Panc1 (cell line): Measurements from ENCODE around the gene PKM. TPM values are rescaled to one million over a fixed set of nuclear protein-coding genes. Genes with fewer than 3 reads are reported as not detected.

ENCODE experiments used
- ATAC-seq: fragments of 200-7000 bp; cut with Tn5 transposase; 2 replicates; pipeline ENCODE4 v1.9.1; 2020; ENCODE audit warnings: mild to moderate bottlenecking, moderate library complexity
- BruUV-seq: library from RNA; stranded (reverse); fragments of 400-500 nt; replicated peaks from 2 replicates; lab custom pipeline; 2021; lab: Mats Ljungman, UMichigan
- CTCF ChIA-PET: fragments of 300-600 bp; sonication (Branson Sonifier 250); formaldehyde crosslinking; loops from one replicate; lab custom pipeline; 2022; ENCODE audit warnings: antibody characterized with exemption; lab: Charles Lee
- POLR2A ChIA-PET: fragments of 300-600 bp; sonication (Branson Sonifier 250); formaldehyde crosslinking; loops from one replicate; lab custom pipeline; 2022; ENCODE audit warnings: antibody characterized with exemption; lab: Charles Lee
- DNase-seq: peaks from one replicate; pipeline ENCODE4 v3.0.0-alpha.2; 2010; ENCODE audit warnings: low read depth, low spot score
- H3K27ac ChIP-seq: 2 replicates; pipeline ENCODE4 v1.5.1; 2011; ENCODE audit warnings: mild to moderate bottlenecking, low read length, inconsistent platforms
- H3K27me3 ChIP-seq: fragments of 200-500 bp; sonication (Bioruptor generic); 2 replicates; pipeline ENCODE4 v1.6.0; 2014; ENCODE audit warnings: low read length, inconsistent platforms; ENCODE audit not compliant: control insufficient read depth, insufficient read depth
- H3K36me3 ChIP-seq: fragments of 200-500 bp; sonication (Bioruptor generic); 2 replicates; pipeline ENCODE4 v1.5.1; 2014; ENCODE audit warnings: inconsistent platforms, mild to moderate bottlenecking, low read length, moderate library complexity; ENCODE audit not compliant: control insufficient read depth, insufficient read depth
- H3K4me1 ChIP-seq: 2 replicates; pipeline ENCODE4 v1.5.1; 2011; ENCODE audit warnings: inconsistent platforms, mild to moderate bottlenecking, low read length, moderate library complexity; ENCODE audit not compliant: control insufficient read depth, insufficient read depth
- H3K4me3 ChIP-seq, 2 experiments: 2 replicates each; pipeline ENCODE4 v1.5.1; 2011 to 2012; ENCODE audit warnings: low read depth in 2 of 2, low read length in 2 of 2, mild to moderate bottlenecking in 2 of 2, inconsistent platforms in 1 of 2, moderate library complexity in 1 of 2
- H3K9me3 ChIP-seq: fragments of 200-500 bp; sonication (Bioruptor generic); 2 replicates; pipeline ENCODE4 v1.5.1; 2014; ENCODE audit warnings: low read depth, mild to moderate bottlenecking, inconsistent platforms, low read length, moderate library complexity; ENCODE audit not compliant: control insufficient read depth, insufficient read depth
- POLR2AphosphoS5 ChIP-seq: IDR thresholded peaks from 2 replicates; pipeline ENCODE4 v1.6.1; 2012; ENCODE audit warnings: mild to moderate bottlenecking, low read depth, low read length, moderate library complexity
- SIN3A ChIP-seq: IDR thresholded peaks from 2 replicates; pipeline ENCODE4 v1.6.1; 2012; ENCODE audit warnings: low read depth, mild to moderate bottlenecking, low read length, moderate library complexity, borderline replicate concordance; ENCODE audit not compliant: insufficient read depth
- TCF7L2 ChIP-seq: IDR thresholded peaks from 2 replicates; pipeline ENCODE4 v1.6.1; 2011; ENCODE audit warnings: mild to moderate bottlenecking, low read depth, low read length, inconsistent platforms
- in situ Hi-C: cut with HindIII; loops from 2 replicates; pipeline ENCODE4 v1.10.0; 2016; ENCODE audit warnings: low sequenced_read_pairs, low pct_unique_long_range_greater_than_20kb
- intact Hi-C: fragments of 100-400 bp; cut with micrococcal nuclease; formaldehyde crosslinking; loops from one replicate; pipeline ENCODE4 v1.10.0; 2022; ENCODE audit not compliant: unreplicated experiment
- total RNA-seq: library from RNA; stranded (reverse); gene quantifications from one replicate; pipeline ENCODE4 v1.2.1, GENCODE V29; 2021; ENCODE audit not compliant: unreplicated experiment
- TF ChIP-seq, protein P1 (sequence below): fragments of 450-650 bp; IDR thresholded peaks from 2 replicates; pipeline ENCODE4 v1.5.1; 2017; ENCODE audit warnings: mild to moderate bottlenecking
- TF ChIP-seq, protein P2 (sequence below), 2 experiments: IDR thresholded peaks; 2 replicates each; pipeline ENCODE4 v1.6.1; 2011 to 2012; ENCODE audit warnings: low read depth in 2 of 2, control low read depth in 1 of 2, low read length in 1 of 2, mild to moderate bottlenecking in 1 of 2, moderate library complexity in 1 of 2; ENCODE audit not compliant: insufficient read depth in 1 of 2

Gene PKM
- total RNA-seq, 1 experiment from 2014 or later, result 1,590 TPM

DNA sequence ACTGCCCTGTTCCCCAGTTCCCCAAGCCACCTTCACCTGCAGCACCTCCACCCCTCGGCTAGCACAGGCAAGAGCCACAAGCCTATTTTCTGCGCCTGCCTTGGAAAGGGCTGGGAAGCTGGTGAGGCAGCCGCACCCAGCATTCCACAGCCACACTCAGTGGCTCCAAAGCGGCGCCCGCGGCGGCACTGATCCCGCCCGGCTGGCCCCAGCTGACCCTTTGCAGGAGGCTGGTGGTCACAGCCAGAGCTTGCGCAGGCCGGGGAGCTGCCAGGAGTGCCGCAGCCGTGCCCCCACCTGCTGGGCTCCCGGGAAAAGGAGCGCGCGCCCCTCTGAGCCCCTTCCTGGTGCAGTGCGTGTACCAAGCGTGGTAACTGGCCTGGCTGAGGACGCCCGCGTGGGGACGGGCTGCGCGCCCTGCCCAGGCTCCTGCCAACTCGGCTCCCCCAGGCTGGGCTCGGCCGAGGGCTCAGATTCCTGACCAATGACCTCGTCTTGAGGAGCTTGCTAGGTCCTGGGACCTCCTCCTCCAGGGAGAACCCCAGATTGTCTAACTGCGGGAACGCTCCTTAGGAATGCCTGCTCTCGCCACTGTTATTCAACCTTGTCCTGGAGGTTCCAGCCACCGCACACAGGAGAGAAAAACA lies 46.7 kb downstream of the PKM start:
- H3K27me3 ChIP-seq, result no peaks in the 10 kb centered on the region; the same call in 1 of the 2 replicates
- no peaks in the 10 kb centered on the region for H3K36me3 ChIP-seq
- ATAC-seq (peak; percentile 90), DNase-seq (no peak)
- ChIA-PET POLR2A (interaction anchor here (0.6 kb wide), 1 partner anchor 171 kb away, joined by 3 read pairs; no protein-coding TSS in a partner anchor), CTCF (no interaction called here)
- peak overlapping the region; percentile 41 to 42 for H3K4me3 ChIP-seq
- in situ Hi-C loops, result no loop called here
- H3K4me1 ChIP-seq, result peaks cover 5% of the 10 kb centered on the region; the same call in 1 of the 2 replicates
- intact Hi-C loops, result no loop called here
- TF ChIP-seq POLR2AphosphoS5, result no peak
- TF ChIP-seq, protein P1, sequence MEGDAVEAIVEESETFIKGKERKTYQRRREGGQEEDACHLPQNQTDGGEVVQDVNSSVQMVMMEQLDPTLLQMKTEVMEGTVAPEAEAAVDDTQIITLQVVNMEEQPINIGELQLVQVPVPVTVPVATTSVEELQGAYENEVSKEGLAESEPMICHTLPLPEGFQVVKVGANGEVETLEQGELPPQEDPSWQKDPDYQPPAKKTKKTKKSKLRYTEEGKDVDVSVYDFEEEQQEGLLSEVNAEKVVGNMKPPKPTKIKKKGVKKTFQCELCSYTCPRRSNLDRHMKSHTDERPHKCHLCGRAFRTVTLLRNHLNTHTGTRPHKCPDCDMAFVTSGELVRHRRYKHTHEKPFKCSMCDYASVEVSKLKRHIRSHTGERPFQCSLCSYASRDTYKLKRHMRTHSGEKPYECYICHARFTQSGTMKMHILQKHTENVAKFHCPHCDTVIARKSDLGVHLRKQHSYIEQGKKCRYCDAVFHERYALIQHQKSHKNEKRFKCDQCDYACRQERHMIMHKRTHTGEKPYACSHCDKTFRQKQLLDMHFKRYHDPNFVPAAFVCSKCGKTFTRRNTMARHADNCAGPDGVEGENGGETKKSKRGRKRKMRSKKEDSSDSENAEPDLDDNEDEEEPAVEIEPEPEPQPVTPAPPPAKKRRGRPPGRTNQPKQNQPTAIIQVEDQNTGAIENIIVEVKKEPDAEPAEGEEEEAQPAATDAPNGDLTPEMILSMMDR, result no peak
- no peak for TF ChIP-seq SIN3A
- TF ChIP-seq TCF7L2, result no peak
- TF ChIP-seq, protein P2, sequence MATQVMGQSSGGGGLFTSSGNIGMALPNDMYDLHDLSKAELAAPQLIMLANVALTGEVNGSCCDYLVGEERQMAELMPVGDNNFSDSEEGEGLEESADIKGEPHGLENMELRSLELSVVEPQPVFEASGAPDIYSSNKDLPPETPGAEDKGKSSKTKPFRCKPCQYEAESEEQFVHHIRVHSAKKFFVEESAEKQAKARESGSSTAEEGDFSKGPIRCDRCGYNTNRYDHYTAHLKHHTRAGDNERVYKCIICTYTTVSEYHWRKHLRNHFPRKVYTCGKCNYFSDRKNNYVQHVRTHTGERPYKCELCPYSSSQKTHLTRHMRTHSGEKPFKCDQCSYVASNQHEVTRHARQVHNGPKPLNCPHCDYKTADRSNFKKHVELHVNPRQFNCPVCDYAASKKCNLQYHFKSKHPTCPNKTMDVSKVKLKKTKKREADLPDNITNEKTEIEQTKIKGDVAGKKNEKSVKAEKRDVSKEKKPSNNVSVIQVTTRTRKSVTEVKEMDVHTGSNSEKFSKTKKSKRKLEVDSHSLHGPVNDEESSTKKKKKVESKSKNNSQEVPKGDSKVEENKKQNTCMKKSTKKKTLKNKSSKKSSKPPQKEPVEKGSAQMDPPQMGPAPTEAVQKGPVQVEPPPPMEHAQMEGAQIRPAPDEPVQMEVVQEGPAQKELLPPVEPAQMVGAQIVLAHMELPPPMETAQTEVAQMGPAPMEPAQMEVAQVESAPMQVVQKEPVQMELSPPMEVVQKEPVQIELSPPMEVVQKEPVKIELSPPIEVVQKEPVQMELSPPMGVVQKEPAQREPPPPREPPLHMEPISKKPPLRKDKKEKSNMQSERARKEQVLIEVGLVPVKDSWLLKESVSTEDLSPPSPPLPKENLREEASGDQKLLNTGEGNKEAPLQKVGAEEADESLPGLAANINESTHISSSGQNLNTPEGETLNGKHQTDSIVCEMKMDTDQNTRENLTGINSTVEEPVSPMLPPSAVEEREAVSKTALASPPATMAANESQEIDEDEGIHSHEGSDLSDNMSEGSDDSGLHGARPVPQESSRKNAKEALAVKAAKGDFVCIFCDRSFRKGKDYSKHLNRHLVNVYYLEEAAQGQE (IDR thresholded peaks at IDR 0.05; ENCODE audit: insufficient read depth in 1 of 2, low read depth in 2 of 2, low read length in 1 of 2), result no peak
- H3K9me3 ChIP-seq, result no peaks in the 10 kb centered on the region
- no peak overlapping the region for H3K27ac ChIP-seq
- no TSS peak for BruUV-seq

DNA sequence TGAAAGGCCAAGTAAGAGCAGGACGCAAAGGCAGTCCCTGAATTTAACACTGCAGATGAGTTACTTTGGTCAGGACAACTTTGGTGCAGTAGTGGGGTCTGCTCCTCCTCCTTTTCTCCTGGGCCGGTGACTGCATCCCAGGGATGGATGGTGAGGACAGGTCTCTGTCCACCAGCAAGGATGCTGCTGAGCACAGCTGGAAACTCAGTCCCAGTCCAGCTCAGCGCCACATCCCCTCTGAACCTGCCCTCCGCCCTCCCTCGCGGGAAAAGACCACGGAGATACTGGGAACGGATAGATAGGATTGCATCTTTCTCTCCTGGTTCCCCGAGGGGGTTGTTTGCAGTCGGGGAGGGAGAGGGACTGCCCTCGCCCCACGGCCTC lies 47.2 kb downstream of the PKM start:
- in situ Hi-C loops (no loop called here), intact Hi-C loops (no loop called here)
- no TSS peak for BruUV-seq
- TF ChIP-seq POLR2AphosphoS5, result no peak
- TF ChIP-seq, protein P1, result no peak
- TF ChIP-seq TCF7L2, result no peak
- TF ChIP-seq, protein P2 (IDR thresholded peaks at IDR 0.05; ENCODE audit: insufficient read depth in 1 of 2, low read depth in 2 of 2, low read length in 1 of 2), result no peak
- TF ChIP-seq SIN3A, result no peak
- H3K4me3 ChIP-seq, result peak overlapping the region; percentile 41 to 42
- H3K36me3 ChIP-seq, result no peaks in the 10 kb centered on the region
- no peak overlapping the region for H3K27ac ChIP-seq
- DNase-seq (no peak), ATAC-seq (peak; percentile 36)
- ChIA-PET CTCF (no interaction called here), POLR2A (no interaction called here)
- no peaks in the 10 kb centered on the region for H3K9me3 ChIP-seq
- H3K27me3 ChIP-seq, result no peaks in the 10 kb centered on the region; the same call in 1 of the 2 replicates
- peaks cover 5% of the 10 kb centered on the region; the same call in 1 of the 2 replicates for H3K4me1 ChIP-seq
